GM19372 (cell line): ENCODE results near the gene SIGLEC8.

Experiments used
- ATAC-seq: cut with Tn5 transposase; IDR thresholded peaks from one replicate; pipeline ENCODE4 v1.9.1; 2021; ENCODE audit warnings: mild to moderate bottlenecking, low read depth, moderate library complexity; ENCODE audit not compliant: unreplicated experiment

SIGLEC8 gene

GRCh38 chr19:51410950-51411748 is 47.1 kb downstream of the SIGLEC8 start:
- no peak for ATAC-seq

- ATAC-seq, result no peak
Observed at GRCh38 chr19:51407511-51408131, 50.6 kb downstream of the SIGLEC8 start.

GRCh38 chr19:51402117-51402516 is 56.1 kb downstream of the SIGLEC8 start:
- ATAC-seq, result no peak
